M059J (cell line): ENCODE results near the gene CFAP77. TPM values are rescaled to one million over a fixed set of nuclear protein-coding genes. Genes with fewer than 3 reads are reported as not detected.

Experiments used
- DNase-seq: peaks from one replicate; pipeline ENCODE4 v3.0.0-alpha.2; 2012; ENCODE audit warnings: low read depth
- total RNA-seq: library from RNA; depleted of rRNA; stranded (reverse); fragments of >200 nt; shearing (Covaris generic); gene quantifications from 2 replicates; pipeline ENCODE4 v1.2.3, GENCODE V29; 2014

Gene CFAP77
- total RNA-seq, 1 experiment from 2014 or later = not detected

GRCh38 chr9:132408521-132408920 is 1.5 kb upstream of the CFAP77 start:
- DNase-seq = no peak

- DNase-seq = no peak
Observed at GRCh38 chr9:132410642-132411041, 631 bp downstream of the CFAP77 start.

- peak; percentile 53 for DNase-seq
Observed at GRCh38 chr9:132411091-132411508, 1.1 kb downstream of the CFAP77 start.

- DNase-seq = peak; percentile 29
Observed at GRCh38 chr9:132412089-132412488, 2.1 kb downstream of the CFAP77 start.

- DNase-seq = no peak
Observed at GRCh38 chr9:132413926-132414325, 3.9 kb downstream of the CFAP77 start.

GRCh38 chr9:132414731-132415130 is 4.7 kb downstream of the CFAP77 start:
- no peak for DNase-seq

- DNase-seq = no peak
Observed at GRCh38 chr9:132415181-132415580, 5.2 kb downstream of the CFAP77 start.

GRCh38 chr9:132418726-132419363 is 8.8 kb downstream of the CFAP77 start:
- no peak for DNase-seq

- DNase-seq = no peak
Observed at GRCh38 chr9:132422574-132422973, 12.6 kb downstream of the CFAP77 start.

GRCh38 chr9:132423503-132423902 is 13.5 kb downstream of the CFAP77 start:
- no peak for DNase-seq

GRCh38 chr9:132424857-132425674 is 15.1 kb downstream of the CFAP77 start:
- no peak for DNase-seq

GRCh38 chr9:132425675-132426062 is 15.7 kb downstream of the CFAP77 start:
- DNase-seq = no peak

- DNase-seq = no peak
Observed at GRCh38 chr9:132426639-132427414, 16.8 kb downstream of the CFAP77 start.

GRCh38 chr9:132430998-132431397 is 21.0 kb downstream of the CFAP77 start:
- DNase-seq = no peak

GRCh38 chr9:132434881-132435280 is 24.9 kb downstream of the CFAP77 start:
- no peak for DNase-seq

GRCh38 chr9:132439153-132439552 is 29.1 kb downstream of the CFAP77 start:
- no peak for DNase-seq

GRCh38 chr9:132440735-132441134 is 30.7 kb downstream of the CFAP77 start:
- DNase-seq = no peak

GRCh38 chr9:132441404-132441803 is 31.4 kb downstream of the CFAP77 start:
- no peak for DNase-seq

- DNase-seq = peak; percentile 4
Observed at GRCh38 chr9:132443951-132444607, 34.1 kb downstream of the CFAP77 start.

- DNase-seq = no peak
Observed at GRCh38 chr9:132446887-132447286, 36.9 kb downstream of the CFAP77 start.

GRCh38 chr9:132447346-132447745 is 37.3 kb downstream of the CFAP77 start:
- DNase-seq = no peak

- no peak for DNase-seq
Observed at GRCh38 chr9:132447902-132448301, 37.9 kb downstream of the CFAP77 start.
